NOMO-1 treated with dmso at 0.1 percent for 144 hours (cell line): ENCODE results near the gene MYCL.

ENCODE experiments used
- DNase-seq: peaks from one replicate; lab custom pipeline; 2025; ENCODE audit not compliant: unreplicated experiment; lab: John Stamatoyannopoulos, UW

Gene MYCL

GRCh38 chr1:39901714-39902459, at the start of gene MYCL:
Gene MYCL, minus strand, starts transcription at chr1:39901917. Its CDS starts 483 bp downstream, at chr1:39901434.
- DNase-seq: peak; percentile 58

GRCh38 chr1:39949891-39950290, 48.2 kb upstream of the MYCL start:
- no peak for DNase-seq

- no peak for DNase-seq
Measured at GRCh38 chr1:39947260-39947659, 45.5 kb upstream of the MYCL start.

GRCh38 chr1:39946216-39946615, 44.5 kb upstream of the MYCL start:
- no peak for DNase-seq

- DNase-seq: no peak
Measured at GRCh38 chr1:39944410-39945112, 42.8 kb upstream of the MYCL start.

- no peak for DNase-seq
Measured at GRCh38 chr1:39943471-39944290, 42.0 kb upstream of the MYCL start.

GRCh38 chr1:39940980-39941871, 39.5 kb upstream of the MYCL start:
- no peak for DNase-seq

GRCh38 chr1:39940253-39940652, 38.5 kb upstream of the MYCL start:
- peak; percentile 89 for DNase-seq

- no peak for DNase-seq
Measured at GRCh38 chr1:39938856-39939255, 37.1 kb upstream of the MYCL start.

GRCh38 chr1:39936724-39937491, 35.2 kb upstream of the MYCL start:
- peak; percentile 82 for DNase-seq

GRCh38 chr1:39933956-39934941, 32.5 kb upstream of the MYCL start:
- peak; percentile 99 for DNase-seq

GRCh38 chr1:39928809-39929587, 27.3 kb upstream of the MYCL start:
- no peak for DNase-seq

- no peak for DNase-seq
Measured at GRCh38 chr1:39927538-39927937, 25.8 kb upstream of the MYCL start.

- DNase-seq: no peak
Measured at GRCh38 chr1:39926820-39927219, 25.1 kb upstream of the MYCL start.

GRCh38 chr1:39926343-39926793, 24.7 kb upstream of the MYCL start:
- no peak for DNase-seq

- DNase-seq: no peak
Measured at GRCh38 chr1:39925721-39926342, 24.1 kb upstream of the MYCL start.

GRCh38 chr1:39922251-39922688, 20.6 kb upstream of the MYCL start:
- DNase-seq: no peak
